T-cell (primary cell): ENCODE measurements around the gene AREL1. TPM values are rescaled to one million over a fixed set of nuclear protein-coding genes. Genes with fewer than 3 reads are reported as not detected.

Source experiments
- ATAC-seq, 4 experiments: fragments of 200-7000 bp in 3 of 4; fragments of 150-1000 bp in 1 of 4; cut with Tn5 transposase; replicated peaks in 1 of 4; 1 replicate in 3 of 4; 2 replicates in 1 of 4; pipeline ENCODE4 v1.10.0; 2021; ENCODE audit warnings: moderate library complexity in 3 of 4, mild to moderate bottlenecking in 2 of 4, moderate number of reproducible peaks in 1 of 4
- CTCF ChIA-PET, 2 donors: fragments of 300-600 bp; sonication (Branson Sonifier 250); formaldehyde crosslinking; loops; one replicate each; lab custom pipeline; 2022; ENCODE audit warnings: antibody characterized with exemption in 2 of 2; lab: Charles Lee
- POLR2A ChIA-PET, 2 donors: fragments of 300-600 bp; sonication (Branson Sonifier 250); formaldehyde crosslinking; loops; one replicate each; lab custom pipeline; 2022; ENCODE audit warnings: antibody characterized with exemption in 2 of 2; lab: Charles Lee
- DNase-seq, 35 experiments: peaks; one replicate each; pipeline versions ENCODE4 v3.0.0 to v3.0.0-alpha.2; 2013 to 2023
- H3K27ac ChIP-seq: one replicate; pipeline ENCODE4 v1.5.1; 2013; ENCODE audit warnings: low read length
- H3K27me3 ChIP-seq, 2 experiments: replicated peaks in 1 of 2; 1 replicate in 1 of 2; 2 replicates in 1 of 2; pipeline versions ENCODE4 v1.6.1 to v1.7.0; 2013; ENCODE audit warnings: low read length in 1 of 2, mixed read lengths in 1 of 2; ENCODE audit not compliant: control insufficient read depth in 2 of 2, insufficient read depth in 2 of 2; ENCODE audit errors: extremely low read depth in 1 of 2
- H3K36me3 ChIP-seq, 2 donors: 1 replicate in 1 of 2; 2 replicates in 1 of 2; pipeline versions ENCODE4 v1.6.1 to v1.7.0; 2013; ENCODE audit warnings: low read length in 1 of 2; ENCODE audit not compliant: control insufficient read depth in 2 of 2, insufficient read depth in 1 of 2; ENCODE audit errors: extremely low read depth in 1 of 2
- H3K4me1 ChIP-seq, 2 experiments: 1 replicate in 1 of 2; 2 replicates in 1 of 2; pipeline versions ENCODE4 v1.6.1 to v1.7.0; 2013; ENCODE audit warnings: low read length in 2 of 2, mixed read lengths in 1 of 2; ENCODE audit not compliant: insufficient read depth in 2 of 2, control insufficient read depth in 1 of 2; ENCODE audit errors: extremely low read depth in 1 of 2
- H3K4me3 ChIP-seq, 2 donors: 1 replicate in 1 of 2; 2 replicates in 1 of 2; pipeline versions ENCODE4 v1.5.1 to v1.7.0; 2013; ENCODE audit warnings: mild to moderate bottlenecking in 2 of 2, low read length in 1 of 2, moderate library complexity in 1 of 2; ENCODE audit not compliant: control insufficient read depth in 1 of 2; ENCODE audit errors: extremely low read depth in 1 of 2
- H3K9me3 ChIP-seq: 2 replicates; pipeline ENCODE4 v1.7.0; 2013
- H3K27ac Mint-ChIP-seq, 2 donors: one replicate each; pipeline ENCODE4 v1.8.0; 2020 to 2021; ENCODE audit warnings: mild to moderate bottlenecking in 2 of 2, mixed read lengths in 2 of 2
- H3K27me3 Mint-ChIP-seq, 2 donors: one replicate each; pipeline ENCODE4 v1.8.0; 2021 to 2022; ENCODE audit warnings: mixed read lengths in 2 of 2
- H3K36me3 Mint-ChIP-seq: one replicate; pipeline ENCODE4 v1.8.0; 2021; ENCODE audit warnings: mixed read lengths
- H3K4me1 Mint-ChIP-seq, 3 donors: one replicate each; pipeline ENCODE4 v1.8.0; 2020 to 2022; ENCODE audit warnings: mixed read lengths in 3 of 3, mild to moderate bottlenecking in 1 of 3
- H3K4me3 Mint-ChIP-seq, 3 donors: one replicate each; pipeline ENCODE4 v1.8.0; 2020 to 2022; ENCODE audit warnings: mild to moderate bottlenecking in 3 of 3, mixed read lengths in 3 of 3, moderate library complexity in 3 of 3
- H3K9me3 Mint-ChIP-seq, 3 donors: one replicate each; pipeline ENCODE4 v1.8.0; 2020 to 2022; ENCODE audit warnings: mixed read lengths in 3 of 3
- WGBS: methylation state at CpG from one replicate; pipeline ENCODE4 v1.1.5; 2013; ENCODE audit warnings: missing lambda C conversion rate; ENCODE audit not compliant: insufficient coverage; 5-methylcytosine and 5-hydroxymethylcytosine counted together
- total RNA-seq, 35 experiments: library from RNA in 6 of 35; stranded (reverse) in 6 of 35; fragments of 120-200 nt in 1 of 35; gene quantifications; one replicate each; pipeline versions ENCODE4 v1.2.1 to v1.2.4 and lab custom pipeline; 2013 to 2026

Gene AREL1
- total RNA-seq, 5 donors from 2014 or later (not counting 1 experiment from before 2014, with no cell fraction given) = 38.7 to 46.2 (median 42.3) TPM

DNA sequence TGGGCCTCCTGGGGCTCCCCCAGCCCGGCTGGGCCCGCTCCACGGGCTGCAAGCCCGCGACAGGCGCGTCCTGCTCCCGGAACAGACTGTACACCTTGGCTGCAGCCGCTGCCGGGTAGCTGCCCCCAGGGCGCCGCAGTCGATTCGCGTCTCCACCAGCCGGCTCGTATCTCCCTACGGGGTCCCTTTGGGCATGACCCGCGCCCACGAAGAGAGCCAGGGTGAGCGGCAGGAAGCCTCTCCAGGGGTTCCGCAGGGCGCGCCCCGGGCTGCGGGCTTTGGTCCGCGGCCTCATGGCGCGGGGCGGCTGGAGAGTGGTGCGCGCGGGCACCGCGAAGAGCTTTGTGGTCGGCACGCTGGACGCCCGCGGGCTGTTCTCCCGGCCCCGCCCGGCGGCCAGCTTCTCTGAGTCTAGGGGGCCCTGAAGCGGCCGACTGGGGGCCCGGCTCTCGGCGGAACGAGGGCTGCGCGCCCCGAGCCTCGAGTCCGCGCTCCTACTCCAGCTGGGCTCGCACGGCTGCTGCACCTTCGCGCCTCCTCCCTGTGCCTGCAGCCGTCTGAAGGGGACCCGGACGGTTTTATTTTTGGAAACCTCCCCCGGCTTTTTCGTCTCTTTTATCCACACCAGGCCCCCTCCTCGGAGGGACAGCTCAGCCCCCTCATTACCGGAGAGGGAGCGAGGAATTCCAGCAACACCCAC, 101.1 kb downstream of the AREL1 start, which contains the start of gene LTBP2:
Gene LTBP2, minus strand, starts transcription at position 588 of the 700 bp plus-strand sequence. Its CDS starts 293 bp downstream, at position 295.
- peaks cover 0 to 4% of the 10 kb centered on the region in 2 donors for H3K27me3 Mint-ChIP-seq
- H3K36me3 Mint-ChIP-seq = no peaks in the 10 kb centered on the region

More for the DNA sequence above, 101.1 kb downstream of the AREL1 start, which contains the start of gene LTBP2:
- ATAC-seq (peak; percentile 9 to 39 (median 29)), DNase-seq (peak in 9 of 35 experiments; percentile 5 to 37 (median 27))
- ChIA-PET CTCF (interaction anchor here (0.7 to 1.5 kb wide), 3 partner anchors 10 to 293 kb away, joined by 3 to 4 read pairs (median 3); no protein-coding TSS in a partner anchor), POLR2A (no interaction called here)
- H3K4me1 ChIP-seq = peaks cover 0 to 50% of the 10 kb centered on the region in 2 experiments
- H3K4me3 ChIP-seq = peak within 1 kb of the TSS; percentile 63 to 75
- Mint-ChIP-seq H3K4me3 (peak within 1 kb of the TSS; percentile 75 to 80 (median 77)), H3K27ac (no peak within 1 kb of the TSS), H3K4me1 (peaks cover 30 to 46% (median 44%) of the 10 kb centered on the region in 3 donors), H3K9me3 (no peaks in the 10 kb centered on the region)
- 1% methylated on average over 67 of the region's 70 CpGs for WGBS
- H3K36me3 ChIP-seq = no peaks in the 10 kb centered on the region
- H3K27ac ChIP-seq = no peak within 1 kb of the TSS
- H3K27me3 ChIP-seq = peaks cover 0 to 25% of the 10 kb centered on the region in 2 experiments
- H3K9me3 ChIP-seq = no peaks in the 10 kb centered on the region

Other genes with a start within 250 kb of the AREL1 start
- 10 to 100 TPM; 32.4 to 61.4 (median 44.8) TPM for gene NPC2, start 219.8 kb downstream of the AREL1 start, total RNA-seq
- 10 to 100 TPM; 21.3 to 42.6 (median 34.1) TPM for gene ISCA2, start 219.3 kb downstream of the AREL1 start, total RNA-seq
- 1 to 10 TPM in 3 of 5 donors, under 1 TPM in 2; 0.39 to 1.7 (median 1.1) TPM for gene LTBP2, start 100.8 kb downstream of the AREL1 start, total RNA-seq
- 10 to 100 TPM; 38.8 to 48.8 (median 44.8) TPM for gene FCF1, start 64 bp upstream of the AREL1 start, total RNA-seq
- gene YLPM1, start 50.2 kb upstream of the AREL1 start, total RNA-seq = 100 to 1,000 TPM in 2 of 5 donors, 10 to 100 TPM in 3; 73.0 to 121 (median 86.5) TPM
- under 1 TPM in 2 of 5 donors, not detected in 3; 0.10 to 0.12 TPM for gene PROX2, start 163.1 kb upstream of the AREL1 start, total RNA-seq
- 100 to 1,000 TPM in 3 of 5 donors, 10 to 100 TPM in 2; 88.3 to 128 (median 102) TPM for gene DLST, start 168.8 kb upstream of the AREL1 start, total RNA-seq
- gene RPS6KL1, start 210.2 kb upstream of the AREL1 start, total RNA-seq = 10 to 100 TPM in 1 of 5 donors, 1 to 10 TPM in 4; 3.2 to 15.3 (median 6.2) TPM
- gene PGF, start 242.5 kb upstream of the AREL1 start, total RNA-seq = under 1 TPM in 2 of 5 donors, not detected in 3; 0.09 to 0.29 TPM